ENCODE results near the gene MTERF2. TPM values are rescaled to one million over a fixed set of nuclear protein-coding genes. Genes with fewer than 3 reads are reported as not detected.
A peak's percentile ranks its signal among the peaks of the same experiment; 100 is the strongest.
"Not testable (repeated sequence)": the region's sequence is repeated elsewhere in the genome, so short reads cannot be mapped to it uniquely, and the experiment has no call there.

The MTERF2 gene
- total RNA-seq (2014; rRNA removed; shearing (Covaris generic)), result 8.7 and 10.5 TPM in 2 replicates

GRCh38 chr12:106986625-106987389, at the start of gene MTERF2:
Gene MTERF2 (minus strand): TSS chr12:106987146. CDS start chr12:106978714, 8,432 bp downstream.
- DNase-seq (ENCODE audit: low spot score), result peak; percentile 92

- no peak for DNase-seq (ENCODE audit: low spot score)
Measured at GRCh38 chr12:107035733-107036132, 48.8 kb upstream of the MTERF2 start.

GRCh38 chr12:107033758-107034739, 47.1 kb upstream of the MTERF2 start:
- DNase-seq (ENCODE audit: low spot score), result no peak

GRCh38 chr12:107032266-107032665, 45.3 kb upstream of the MTERF2 start:
- no peak for DNase-seq (ENCODE audit: low spot score)

GRCh38 chr12:107031061-107031460, 44.1 kb upstream of the MTERF2 start:
- DNase-seq (ENCODE audit: low spot score), result no peak

- DNase-seq (ENCODE audit: low spot score), result no peak
Measured at GRCh38 chr12:107029081-107029480, 42.1 kb upstream of the MTERF2 start.

GRCh38 chr12:107027636-107028053, 40.7 kb upstream of the MTERF2 start:
- DNase-seq (ENCODE audit: low spot score), result peak; percentile 60

- no peak for DNase-seq (ENCODE audit: low spot score)
Measured at GRCh38 chr12:107026806-107027635, 40.1 kb upstream of the MTERF2 start.

GRCh38 chr12:107026356-107026755, 39.4 kb upstream of the MTERF2 start:
- not testable (repeated sequence) for DNase-seq (ENCODE audit: low spot score)

GRCh38 chr12:107025671-107026070, 38.7 kb upstream of the MTERF2 start:
- DNase-seq (ENCODE audit: low spot score), result no peak

- no peak for DNase-seq (ENCODE audit: low spot score)
Measured at GRCh38 chr12:107019546-107019945, 32.6 kb upstream of the MTERF2 start.

GRCh38 chr12:107017042-107017441, 30.1 kb upstream of the MTERF2 start:
- no peak for DNase-seq (ENCODE audit: low spot score)

GRCh38 chr12:107014055-107014454, 27.1 kb upstream of the MTERF2 start:
- no peak for DNase-seq (ENCODE audit: low spot score)

- no peak for DNase-seq (ENCODE audit: low spot score)
Measured at GRCh38 chr12:107012736-107013425, 25.9 kb upstream of the MTERF2 start.

- no peak for DNase-seq (ENCODE audit: low spot score)
Measured at GRCh38 chr12:107011519-107011918, 24.6 kb upstream of the MTERF2 start.

GRCh38 chr12:107007411-107007810, 20.5 kb upstream of the MTERF2 start:
- DNase-seq (ENCODE audit: low spot score), result no peak

- DNase-seq (ENCODE audit: low spot score), result not testable (repeated sequence)
Measured at GRCh38 chr12:107002665-107003064, 15.7 kb upstream of the MTERF2 start.

GRCh38 chr12:106999446-106999845, 12.5 kb upstream of the MTERF2 start:
- DNase-seq (ENCODE audit: low spot score), result no peak

- no peak for DNase-seq (ENCODE audit: low spot score)
Measured at GRCh38 chr12:106997916-106998315, 11.0 kb upstream of the MTERF2 start.

GRCh38 chr12:106996102-106996501, 9.2 kb upstream of the MTERF2 start:
- not testable (repeated sequence) for DNase-seq (ENCODE audit: low spot score)

All from H4 (cell line).